AG09309 (cell line): ENCODE measurements around the gene SLC9A1.

Experiments
- DNase-seq: peaks from one replicate; pipeline ENCODE4 v3.0.0-alpha.2; 2010; ENCODE audit warnings: low read depth
- H3K4me3 ChIP-seq: 2 replicates; pipeline ENCODE4 v1.5.1; 2011; ENCODE audit warnings: mild to moderate bottlenecking, low read depth, low read length, moderate library complexity; ENCODE audit not compliant: control insufficient read depth
- CTCF ChIP-seq: IDR thresholded peaks from 2 replicates; pipeline ENCODE4 v1.5.1; 2011; ENCODE audit warnings: mild to moderate bottlenecking, low read depth, low read length, inconsistent platforms; ENCODE audit not compliant: insufficient read depth, control insufficient read depth; ENCODE audit errors: missing control alignments

The SLC9A1 gene

GRCh38 chr1:27102707-27103468 lies 52.0 kb downstream of the SLC9A1 start:
- DNase-seq, result no peak
- TF ChIP-seq CTCF, result peak; percentile 98
- no peak overlapping the region for H3K4me3 ChIP-seq

DNA sequence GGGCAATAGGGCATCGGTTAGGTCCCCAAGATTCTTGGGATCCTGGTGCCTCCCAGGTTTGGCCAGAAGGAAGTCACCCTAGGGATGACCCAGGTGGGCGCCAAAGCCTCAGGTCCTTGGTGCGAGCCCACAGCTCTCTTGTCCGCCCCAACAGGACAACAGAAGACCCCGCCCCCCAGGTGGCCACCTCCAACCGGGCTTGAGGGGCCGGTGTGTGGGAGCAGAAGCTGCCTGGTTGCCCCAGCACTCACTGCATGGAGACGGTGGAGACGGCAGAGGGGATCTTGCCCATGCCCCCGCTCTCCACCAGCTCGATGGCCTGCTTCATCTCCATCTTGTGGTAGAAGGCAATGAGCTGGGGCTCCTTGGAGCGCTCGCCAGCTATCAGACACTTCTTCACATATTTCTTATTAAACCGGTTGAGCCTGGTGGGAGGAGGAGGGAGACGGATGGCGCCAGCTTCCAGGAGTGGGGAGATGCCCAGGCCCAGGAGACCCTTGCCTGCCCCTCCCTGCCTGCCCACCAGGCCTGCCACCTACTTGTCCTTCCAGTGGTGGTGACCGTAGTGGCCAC lies 52.7 kb downstream of the SLC9A1 start:
- H3K4me3 ChIP-seq, result no peak overlapping the region
- no peak for DNase-seq
- no peak for TF ChIP-seq CTCF

- no peak overlapping the region for H3K4me3 ChIP-seq
- DNase-seq, result no peak
- no peak for TF ChIP-seq CTCF
Observed at GRCh38 chr1:27101696-27102095, 53.2 kb downstream of the SLC9A1 start.

DNA sequence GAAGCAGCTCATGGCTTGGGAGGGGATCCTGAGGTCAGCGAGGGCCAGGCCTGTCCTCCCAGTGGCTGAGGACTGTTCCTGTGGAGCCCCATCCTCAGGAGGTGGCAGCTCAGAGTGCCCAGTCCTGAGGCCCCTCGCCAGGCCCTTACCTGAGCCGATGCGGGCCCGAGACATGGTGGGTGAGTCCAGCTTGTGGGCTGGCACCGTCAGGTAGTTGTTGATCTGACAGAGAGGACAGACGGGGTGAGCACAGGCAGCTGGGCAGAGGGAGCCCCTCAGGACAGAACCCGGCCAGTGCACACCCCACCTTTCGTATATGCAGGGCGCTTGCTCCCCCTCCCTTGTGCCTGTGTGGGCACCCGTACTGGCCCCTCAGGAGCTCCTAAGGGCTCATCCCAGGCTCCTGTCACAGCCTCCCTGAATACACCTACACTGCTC lies 53.9 kb downstream of the SLC9A1 start:
- no peak for DNase-seq
- H3K4me3 ChIP-seq, result no peak overlapping the region
- TF ChIP-seq CTCF, result no peak

DNA sequence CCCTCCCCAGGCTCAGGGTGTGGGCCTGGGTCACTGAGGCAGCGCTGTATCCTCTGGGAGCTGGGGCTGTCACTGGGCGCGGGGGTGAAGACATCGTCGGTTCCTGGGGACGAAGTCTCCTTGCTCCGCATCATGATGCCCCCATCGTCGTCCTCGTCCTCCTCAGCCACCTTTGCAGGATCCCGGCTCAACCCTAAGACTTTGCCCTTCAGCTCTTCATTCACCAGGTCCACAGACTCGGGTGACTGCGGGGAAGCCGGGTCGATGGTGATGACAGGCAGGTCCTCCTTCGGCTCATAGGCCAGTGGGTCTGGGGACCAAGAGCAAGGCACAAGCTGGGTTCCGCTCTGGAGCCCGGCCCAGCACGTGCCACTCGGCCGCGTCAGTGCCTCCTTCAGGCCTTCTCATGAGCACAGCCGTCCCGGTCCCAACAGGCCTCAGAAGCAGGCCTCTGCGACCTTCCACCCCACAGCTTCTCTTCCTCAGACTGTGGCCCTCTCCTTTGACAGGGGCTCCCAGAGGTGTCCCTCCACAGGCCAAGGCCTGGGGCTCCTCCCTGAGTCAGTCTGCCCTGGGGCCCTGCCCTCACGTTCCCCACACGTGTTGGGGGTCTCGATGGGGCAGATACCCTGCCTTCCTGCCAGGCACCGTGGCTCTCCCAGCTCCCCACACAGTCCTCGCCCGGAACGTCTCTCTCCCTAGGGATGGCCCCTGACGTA lies 54.4 kb downstream of the SLC9A1 start:
- DNase-seq, result no peak
- TF ChIP-seq CTCF, result no peak
- no peak overlapping the region for H3K4me3 ChIP-seq

GRCh38 chr1:27099587-27100334 lies 55.2 kb downstream of the SLC9A1 start:
- no peak overlapping the region for H3K4me3 ChIP-seq
- no peak for TF ChIP-seq CTCF
- no peak for DNase-seq
